Stimulated activated CD4-positive, alpha-beta T cell treated with anti-CD3 and anti-CD28 coated beads, Interleukin-15, amount 100 ng/mL, for 48 hours (primary cell): ENCODE measurements around the gene ADSS1.

Source experiments
- DNase-seq, 2 donors: peaks; one replicate each; pipeline ENCODE4 v3.0.0-alpha.2; 2020; ENCODE audit warnings: low read depth in 2 of 2

The ADSS1 gene

GRCh38 chr14:104794099-104794498, 70.1 kb downstream of the ADSS1 start:
- DNase-seq, result peak in 1 of 2 donors; percentile 35

DNA sequence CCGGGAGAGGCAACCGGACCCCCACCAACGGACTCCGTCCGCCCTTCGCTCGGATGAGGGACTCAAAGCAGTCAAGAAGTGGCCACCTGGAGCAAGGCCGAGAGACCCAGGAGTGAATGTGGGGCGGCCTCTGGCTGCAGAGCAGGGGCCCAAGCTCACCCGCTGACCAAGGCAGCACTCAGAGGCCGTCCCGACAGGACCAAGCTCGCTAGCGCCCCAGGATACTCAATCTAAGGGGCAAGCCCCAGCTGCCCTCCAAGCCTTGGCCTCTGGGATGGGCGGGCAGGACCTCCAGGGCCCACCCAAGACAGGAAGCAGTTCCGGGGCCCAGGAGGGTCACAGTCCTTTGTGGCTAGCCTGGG, 70.6 kb downstream of the ADSS1 start:
- DNase-seq, result no peak

DNA sequence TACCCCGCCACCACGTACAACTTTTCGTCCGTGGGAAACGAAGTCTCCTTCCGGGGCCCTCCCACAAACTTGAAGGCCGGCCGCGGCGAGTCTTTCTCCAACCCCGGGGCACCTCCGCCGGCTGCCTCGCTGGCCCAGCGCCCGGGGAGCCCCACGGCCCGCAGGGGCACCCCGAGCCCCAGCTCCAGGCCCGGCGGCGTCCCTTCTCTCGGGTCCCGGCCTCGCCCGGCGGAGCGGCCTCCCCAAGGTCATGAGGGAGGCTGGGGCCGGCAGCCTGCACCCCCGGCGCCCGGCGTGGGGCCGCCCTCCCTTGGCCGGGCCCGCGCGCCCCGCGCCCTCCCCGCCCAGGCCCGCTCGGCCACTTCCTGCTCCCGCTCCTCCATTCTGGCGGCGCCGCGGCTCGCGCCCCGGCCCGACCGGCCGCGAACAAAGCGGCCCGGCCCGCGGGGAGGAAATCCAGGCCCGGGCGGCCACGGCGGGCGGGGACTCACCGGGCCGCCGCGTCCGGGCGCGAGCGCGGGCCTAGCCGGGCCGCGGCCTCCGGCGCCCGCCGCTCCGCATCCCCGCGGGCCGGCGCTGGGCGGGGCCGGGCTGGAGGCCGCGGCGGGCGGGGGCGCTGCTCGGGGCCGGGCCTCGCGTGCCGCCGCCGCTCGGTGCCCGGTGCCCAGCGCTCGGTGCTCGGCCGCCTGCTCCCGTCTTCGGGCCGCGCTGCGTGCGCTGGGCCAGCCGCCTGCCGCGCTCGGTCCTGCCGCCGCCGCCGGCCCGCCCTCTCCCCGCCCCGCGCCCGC, 71.2 kb downstream of the ADSS1 start, which contains the start of gene AKT1:
Gene AKT1, minus strand, starts transcription at position 756 of the 788 bp plus-strand sequence. CDS start 3,105 bp downstream, outside the sequence.
- DNase-seq, result no peak

GRCh38 chr14:104795781-104796686, 72.0 kb downstream of the ADSS1 start:
- peak in 1 of 2 donors; percentile 33 for DNase-seq

DNA sequence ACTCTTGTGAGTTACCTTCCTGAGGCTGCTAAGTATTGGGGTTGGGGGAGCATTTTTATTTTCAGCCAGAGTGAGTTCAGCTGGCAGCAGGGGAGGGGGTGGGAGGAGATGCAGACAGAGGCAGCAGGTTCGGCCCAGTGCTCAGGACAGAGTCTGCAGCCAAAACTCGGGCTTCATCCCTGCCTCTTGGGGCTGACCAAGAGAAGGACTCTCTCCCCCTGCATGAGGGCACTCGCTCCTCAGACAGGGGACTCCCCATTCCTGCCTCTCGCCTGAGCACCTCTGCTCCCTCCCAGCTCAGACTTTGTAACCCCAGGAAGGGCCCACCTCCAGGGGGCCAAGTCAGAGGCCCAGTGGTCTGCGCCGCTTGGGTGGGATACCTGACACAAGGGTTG, 72.7 kb downstream of the ADSS1 start:
- no peak for DNase-seq
